AG10803 (cell line): Measurements from ENCODE around the gene FTO.

Source experiments
- DNase-seq: peaks from one replicate; pipeline ENCODE4 v3.0.0; 2010; ENCODE audit warnings: low read depth
- H3K4me3 ChIP-seq: 2 replicates; pipeline ENCODE4 v1.5.1; 2011; ENCODE audit warnings: mild to moderate bottlenecking, low read length, control low read depth
- CTCF ChIP-seq: conservative IDR thresholded peaks from 2 replicates; pipeline ENCODE4 v1.5.1; 2011; ENCODE audit warnings: mild to moderate bottlenecking, low read length, control low read depth, inconsistent platforms

Gene FTO

GRCh38 chr16:54173490-54173889, 469.5 kb downstream of the FTO start:
- no peak for TF ChIP-seq CTCF
- H3K4me3 ChIP-seq: no peak overlapping the region
- DNase-seq: no peak

- no peak overlapping the region for H3K4me3 ChIP-seq
- no peak for DNase-seq
- TF ChIP-seq CTCF: no peak
These were observed 470.2 kb downstream of the FTO start for GRCh38 chr16:54174201-54174600.

GRCh38 chr16:54174750-54175149, 470.8 kb downstream of the FTO start:
- H3K4me3 ChIP-seq: no peak overlapping the region
- no peak for TF ChIP-seq CTCF
- DNase-seq: no peak

- no peak for TF ChIP-seq CTCF
- H3K4me3 ChIP-seq: no peak overlapping the region
- DNase-seq: no peak
These were observed 471.2 kb downstream of the FTO start for GRCh38 chr16:54175169-54175551.

- DNase-seq: peak; percentile 16
- TF ChIP-seq CTCF: no peak
- H3K4me3 ChIP-seq: peak overlapping the region; percentile 43
These were observed 471.8 kb downstream of the FTO start for GRCh38 chr16:54175552-54176375.

GRCh38 chr16:54176376-54176901, 472.5 kb downstream of the FTO start:
- peak; percentile 16; the same call in 1 of the 2 replicates for TF ChIP-seq CTCF
- peak overlapping the region; percentile 43 for H3K4me3 ChIP-seq
- DNase-seq: peak; percentile 9
